ENCODE data around the gene FRRS1L. TPM values are rescaled to one million over a fixed set of nuclear protein-coding genes. Genes with fewer than 3 reads are reported as not detected.
"Not testable (repeated sequence)": the region's sequence is repeated elsewhere in the genome, so short reads cannot be mapped to it uniquely, and the experiment has no call there.

Gene FRRS1L
- total RNA-seq, 2 donors from 2014 or later = 0.81 to 1.1 TPM

- Histone ChIP-seq H3K4me3 (no peak overlapping the region), H3K36me3 (no peaks in the 10 kb centered on the region), H3K4me1 (ENCODE audit: control insufficient read depth in 1 of 2, low read depth in 2 of 2) (no peaks in the 10 kb centered on the region), H3K27ac (no peak overlapping the region), H3K27me3 (replicated peaks; ENCODE audit: insufficient read depth) (no peaks in the 10 kb centered on the region), H3K9me3 (no peaks in the 10 kb centered on the region)
- ATAC-seq (ENCODE audit: insufficient number of reproducible peaks, low FRiP score, low read depth) (no peak), DNase-seq (ENCODE audit: low spot score) (no peak)
- no peak for TF ChIP-seq CTCF (IDR thresholded peaks at IDR 0.05)
Observed at GRCh38 chr9:109138421-109138820, 28.6 kb downstream of the FRRS1L start.

GRCh38 chr9:109134167-109134578 is 32.9 kb downstream of the FRRS1L start:
- Histone ChIP-seq H3K36me3 (no peaks in the 10 kb centered on the region), H3K27me3 (replicated peaks; ENCODE audit: insufficient read depth) (no peaks in the 10 kb centered on the region), H3K27ac (no peak overlapping the region), H3K4me3 (no peak overlapping the region), H3K4me1 (ENCODE audit: control insufficient read depth in 1 of 2, low read depth in 2 of 2) (no peaks in the 10 kb centered on the region), H3K9me3 (no peaks in the 10 kb centered on the region)
- DNase-seq (ENCODE audit: low spot score) = no peak
- no peak for ATAC-seq (ENCODE audit: insufficient number of reproducible peaks, low FRiP score, low read depth)
- TF ChIP-seq CTCF (IDR thresholded peaks at IDR 0.05) = no peak

GRCh38 chr9:109133533-109133932 is 33.5 kb downstream of the FRRS1L start:
- no peak overlapping the region for H3K4me3 ChIP-seq
- H3K36me3 ChIP-seq = no peaks in the 10 kb centered on the region
- H3K9me3 ChIP-seq = no peaks in the 10 kb centered on the region
- no peak for TF ChIP-seq CTCF (IDR thresholded peaks at IDR 0.05)
- H3K27ac ChIP-seq = no peak overlapping the region
- H3K4me1 ChIP-seq (ENCODE audit: control insufficient read depth in 1 of 2, low read depth in 2 of 2) = no peaks in the 10 kb centered on the region
- DNase-seq (ENCODE audit: low spot score) (no peak), ATAC-seq (ENCODE audit: insufficient number of reproducible peaks, low FRiP score, low read depth) (no peak)
- no peaks in the 10 kb centered on the region for H3K27me3 ChIP-seq (replicated peaks; ENCODE audit: insufficient read depth)

GRCh38 chr9:109132567-109133021 is 34.5 kb downstream of the FRRS1L start:
- no peak overlapping the region for H3K27ac ChIP-seq
- DNase-seq (ENCODE audit: low spot score) (no peak), ATAC-seq (ENCODE audit: insufficient number of reproducible peaks, low FRiP score, low read depth) (no peak)
- H3K4me1 ChIP-seq (ENCODE audit: control insufficient read depth in 1 of 2, low read depth in 2 of 2) = no peaks in the 10 kb centered on the region
- TF ChIP-seq CTCF (IDR thresholded peaks at IDR 0.05) = no peak
- H3K27me3 ChIP-seq (replicated peaks; ENCODE audit: insufficient read depth) = no peaks in the 10 kb centered on the region
- H3K9me3 ChIP-seq = no peaks in the 10 kb centered on the region
- H3K4me3 ChIP-seq = no peak overlapping the region
- no peaks in the 10 kb centered on the region for H3K36me3 ChIP-seq

- no peaks in the 10 kb centered on the region for H3K36me3 ChIP-seq
- no peaks in the 10 kb centered on the region for H3K9me3 ChIP-seq
- no peak for DNase-seq (ENCODE audit: low spot score)
- no peak for ATAC-seq (ENCODE audit: insufficient number of reproducible peaks, low FRiP score, low read depth)
- no peaks in the 10 kb centered on the region for H3K27me3 ChIP-seq (replicated peaks; ENCODE audit: insufficient read depth)
- no peak overlapping the region for H3K4me3 ChIP-seq
- no peak overlapping the region for H3K27ac ChIP-seq
- no peak for TF ChIP-seq CTCF (IDR thresholded peaks at IDR 0.05)
- H3K4me1 ChIP-seq (ENCODE audit: control insufficient read depth in 1 of 2, low read depth in 2 of 2) = no peaks in the 10 kb centered on the region
Observed at GRCh38 chr9:109129470-109130197, 37.4 kb downstream of the FRRS1L start.

GRCh38 chr9:109126671-109127070 is 40.4 kb downstream of the FRRS1L start:
- H3K4me1 ChIP-seq (ENCODE audit: control insufficient read depth in 1 of 2, low read depth in 2 of 2); H3K27me3 ChIP-seq (replicated peaks; ENCODE audit: insufficient read depth); ATAC-seq (ENCODE audit: insufficient number of reproducible peaks, low FRiP score, low read depth); H3K4me3 ChIP-seq; DNase-seq (ENCODE audit: low spot score); H3K27ac ChIP-seq; H3K36me3 ChIP-seq; H3K9me3 ChIP-seq: not testable (repeated sequence)

Data from thoracic aorta (tissue), 2 donors.